Lower lobe of right lung (tissue), 2 donors: Measurements from ENCODE around the gene STRBP. TPM values are rescaled to one million over a fixed set of nuclear protein-coding genes. Genes with fewer than 3 reads are reported as not detected.

Experiments used
- ATAC-seq, 2 donors: fragments of 200-7000 bp; cut with Tn5 transposase; one replicate each; pipeline ENCODE4 v1.9.1; 2020 to 2022; ENCODE audit warnings: mild to moderate bottlenecking in 2 of 2, moderate library complexity in 2 of 2
- DNase-seq: peaks from one replicate; pipeline ENCODE4 v3.0.0-alpha.2; 2020
- H3K27ac ChIP-seq: fragments of 200-600 bp; one replicate; pipeline ENCODE4 v1.8.0; 2022
- H3K27me3 ChIP-seq: fragments of 200-600 bp; one replicate; pipeline ENCODE4 v1.8.0; 2022; ENCODE audit warnings: low read depth
- H3K36me3 ChIP-seq: fragments of 200-600 bp; one replicate; pipeline ENCODE4 v1.8.0; 2022; ENCODE audit warnings: mild to moderate bottlenecking
- H3K4me1 ChIP-seq: fragments of 200-600 bp; one replicate; pipeline ENCODE4 v1.8.0; 2022
- H3K4me3 ChIP-seq: fragments of 200-600 bp; one replicate; pipeline ENCODE4 v1.8.0; 2022; ENCODE audit warnings: mild to moderate bottlenecking
- H3K9me3 ChIP-seq: fragments of 200-600 bp; one replicate; pipeline ENCODE4 v1.8.0; 2022
- intact Hi-C: fragments of 100-400 bp; cut with DNase I; formaldehyde crosslinking; loops from one replicate; pipeline ENCODE4 v1.11.0; 2022
- total RNA-seq: library from RNA; stranded (reverse); fragmentation: NEBNext Ultra II Directional; extraction: Animal tissue kit (Norgen Biotek cat#: 25700); gene quantifications from one replicate; pipeline ENCODE4 v1.2.1, GENCODE V29; 2021
- TF ChIP-seq, protein P1 (sequence below): fragments of 200-600 bp; IDR thresholded peaks from one replicate; pipeline ENCODE4 v1.8.0; 2022; ENCODE audit warnings: antibody characterized with exemption, mild to moderate bottlenecking
- donor health status: DM: no; HTN: yes; CAD: no; lungs with severe emphysema.

STRBP gene
- total RNA-seq, 1 donor from 2014 or later = 23.7 TPM

GRCh38 chr9:123269281-123269680 lies 895 bp upstream of the STRBP start:
- Histone ChIP-seq H3K36me3 (no peaks in the 10 kb centered on the region), H3K4me3 (peak overlapping the region; percentile 88), H3K27me3 (no peaks in the 10 kb centered on the region), H3K27ac (peak overlapping the region; percentile 57), H3K9me3 (no peaks in the 10 kb centered on the region), H3K4me1 (peaks cover 4% of the 10 kb centered on the region)
- intact Hi-C loops = no loop called here
- DNase-seq (no peak), ATAC-seq (no peak)
- TF ChIP-seq, protein P1, sequence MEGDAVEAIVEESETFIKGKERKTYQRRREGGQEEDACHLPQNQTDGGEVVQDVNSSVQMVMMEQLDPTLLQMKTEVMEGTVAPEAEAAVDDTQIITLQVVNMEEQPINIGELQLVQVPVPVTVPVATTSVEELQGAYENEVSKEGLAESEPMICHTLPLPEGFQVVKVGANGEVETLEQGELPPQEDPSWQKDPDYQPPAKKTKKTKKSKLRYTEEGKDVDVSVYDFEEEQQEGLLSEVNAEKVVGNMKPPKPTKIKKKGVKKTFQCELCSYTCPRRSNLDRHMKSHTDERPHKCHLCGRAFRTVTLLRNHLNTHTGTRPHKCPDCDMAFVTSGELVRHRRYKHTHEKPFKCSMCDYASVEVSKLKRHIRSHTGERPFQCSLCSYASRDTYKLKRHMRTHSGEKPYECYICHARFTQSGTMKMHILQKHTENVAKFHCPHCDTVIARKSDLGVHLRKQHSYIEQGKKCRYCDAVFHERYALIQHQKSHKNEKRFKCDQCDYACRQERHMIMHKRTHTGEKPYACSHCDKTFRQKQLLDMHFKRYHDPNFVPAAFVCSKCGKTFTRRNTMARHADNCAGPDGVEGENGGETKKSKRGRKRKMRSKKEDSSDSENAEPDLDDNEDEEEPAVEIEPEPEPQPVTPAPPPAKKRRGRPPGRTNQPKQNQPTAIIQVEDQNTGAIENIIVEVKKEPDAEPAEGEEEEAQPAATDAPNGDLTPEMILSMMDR = no peak

GRCh38 chr9:123268199-123268464 lies 254 bp downstream of the STRBP start:
- no peak for DNase-seq
- peak; percentile 1 to 4 for ATAC-seq

DNA sequence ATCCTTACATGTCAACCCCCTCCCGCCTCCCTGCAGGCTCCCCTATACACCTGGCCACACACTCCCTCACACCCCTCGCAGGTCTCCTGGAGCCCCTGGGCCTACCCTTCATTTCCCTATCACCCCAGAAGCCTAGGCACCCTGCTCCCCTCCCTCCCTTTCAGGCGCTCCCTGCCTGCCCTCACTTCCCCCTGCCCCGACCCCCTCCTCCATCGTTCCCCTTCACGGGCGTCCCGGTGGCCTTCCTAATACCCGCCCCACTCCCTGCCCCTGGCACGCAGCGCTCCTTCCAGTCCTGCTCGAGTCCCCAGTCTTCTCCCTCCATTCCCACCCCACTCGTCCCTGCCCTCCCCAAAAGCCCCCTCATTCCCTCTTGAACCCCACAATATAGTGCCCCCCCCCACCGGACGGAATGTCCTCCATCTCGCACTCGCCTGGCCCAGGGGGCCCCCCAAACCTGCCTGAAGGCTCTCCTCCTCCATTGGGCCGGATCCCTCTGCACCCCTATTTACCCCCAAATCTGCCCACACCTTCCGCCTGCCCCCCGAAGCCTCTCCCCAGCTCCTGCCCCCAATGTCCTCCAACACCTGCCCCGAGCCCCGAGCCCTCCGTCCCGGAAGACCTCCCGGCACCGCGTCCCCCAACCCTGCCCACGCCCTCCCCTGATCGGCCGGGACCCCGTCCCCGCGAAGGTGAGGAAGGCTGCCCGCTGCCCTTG lies 746 bp downstream of the STRBP start:
- no peaks in the 10 kb centered on the region for H3K36me3 ChIP-seq
- no peaks in the 10 kb centered on the region for H3K27me3 ChIP-seq
- DNase-seq (peak; percentile 52), ATAC-seq (peak; percentile 2 to 19)
- TF ChIP-seq, protein P1 = no peak
- H3K4me1 ChIP-seq = peaks cover 4% of the 10 kb centered on the region
- peak overlapping the region; percentile 41 for H3K27ac ChIP-seq
- H3K9me3 ChIP-seq = no peaks in the 10 kb centered on the region
- intact Hi-C loops = no loop called here
- H3K4me3 ChIP-seq = peak overlapping the region; percentile 88

More at GRCh38 chr9:123268199-123268464, 254 bp downstream of the STRBP start:
- H3K36me3 ChIP-seq = no peaks in the 10 kb centered on the region
- no peaks in the 10 kb centered on the region for H3K27me3 ChIP-seq
- intact Hi-C loops = no loop called here
- H3K27ac ChIP-seq = peak overlapping the region; percentile 41
- H3K4me1 ChIP-seq = peaks cover 4% of the 10 kb centered on the region
- peak overlapping the region; percentile 88 for H3K4me3 ChIP-seq
- TF ChIP-seq, protein P1 = no peak
- H3K9me3 ChIP-seq = no peaks in the 10 kb centered on the region

DNA sequence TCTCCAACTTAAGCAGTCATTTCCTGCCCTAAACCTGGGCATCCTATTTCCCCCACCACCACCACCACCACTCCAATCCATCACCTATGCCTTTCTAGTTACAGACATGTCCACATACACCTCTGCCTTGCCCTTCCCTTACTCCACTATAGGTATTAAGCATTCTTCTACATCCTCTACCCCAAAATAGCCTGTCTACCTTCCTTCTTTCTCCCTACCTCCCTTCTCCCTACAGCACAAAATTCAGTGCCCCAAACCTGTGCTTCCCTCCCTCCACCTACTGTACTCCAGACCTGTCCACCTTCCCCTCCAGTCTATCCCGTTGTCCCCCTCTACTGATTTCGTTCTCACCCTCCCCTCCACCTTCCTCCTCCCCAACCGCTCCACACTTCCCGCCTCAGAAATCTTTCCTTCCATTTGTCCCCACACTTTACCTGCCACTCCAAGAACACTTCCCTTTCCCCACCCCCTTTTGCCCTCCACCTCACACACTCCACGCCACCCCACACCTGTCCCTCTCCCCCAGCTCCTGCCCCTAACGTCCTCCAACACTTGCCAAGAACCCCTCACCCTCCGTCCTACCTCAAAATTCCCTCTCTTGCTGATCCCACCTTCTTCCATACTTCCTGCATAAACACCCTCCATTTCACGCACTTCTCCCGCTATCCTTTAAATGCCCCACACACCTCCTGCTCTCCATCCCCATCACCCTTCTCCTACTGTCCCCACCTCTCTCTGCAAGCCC lies 1.6 kb downstream of the STRBP start:
- intact Hi-C loops = no loop called here
- H3K9me3 ChIP-seq = no peaks in the 10 kb centered on the region
- no peaks in the 10 kb centered on the region for H3K27me3 ChIP-seq
- TF ChIP-seq, protein P1 = no peak
- DNase-seq = no peak
- no peak for ATAC-seq
- H3K4me3 ChIP-seq = peak overlapping the region; percentile 88
- no peaks in the 10 kb centered on the region for H3K36me3 ChIP-seq
- no peak overlapping the region for H3K27ac ChIP-seq
- H3K4me1 ChIP-seq = peaks cover 4% of the 10 kb centered on the region

DNA sequence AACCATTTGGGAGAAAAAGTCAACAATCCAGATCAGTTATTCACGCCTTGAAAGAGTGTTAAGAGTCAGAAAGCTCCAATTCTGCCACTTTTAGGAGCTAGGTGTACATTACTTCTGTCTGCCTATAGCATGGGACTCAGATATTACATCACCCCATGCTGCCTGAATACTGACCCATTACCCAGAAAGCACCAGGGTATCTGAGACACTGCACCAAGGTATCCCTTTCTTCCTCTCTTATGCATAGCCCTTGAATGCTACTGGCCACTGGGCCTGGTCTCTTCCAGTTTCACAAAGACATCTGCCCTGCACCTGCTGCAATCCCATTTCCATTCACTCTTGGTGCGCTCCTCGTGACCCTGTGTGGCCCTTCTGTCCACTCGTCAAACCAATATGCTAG lies 2.6 kb downstream of the STRBP start:
- Histone ChIP-seq H3K36me3 (no peaks in the 10 kb centered on the region), H3K9me3 (no peaks in the 10 kb centered on the region), H3K27me3 (no peaks in the 10 kb centered on the region), H3K4me1 (peaks cover 4% of the 10 kb centered on the region), H3K4me3 (no peak overlapping the region), H3K27ac (no peak overlapping the region)
- ATAC-seq = no peak
- no peak for DNase-seq
- TF ChIP-seq, protein P1 = no peak
- intact Hi-C loops = no loop called here
